ENCODE measurements around the gene DKK3.

Gene DKK3

DNA sequence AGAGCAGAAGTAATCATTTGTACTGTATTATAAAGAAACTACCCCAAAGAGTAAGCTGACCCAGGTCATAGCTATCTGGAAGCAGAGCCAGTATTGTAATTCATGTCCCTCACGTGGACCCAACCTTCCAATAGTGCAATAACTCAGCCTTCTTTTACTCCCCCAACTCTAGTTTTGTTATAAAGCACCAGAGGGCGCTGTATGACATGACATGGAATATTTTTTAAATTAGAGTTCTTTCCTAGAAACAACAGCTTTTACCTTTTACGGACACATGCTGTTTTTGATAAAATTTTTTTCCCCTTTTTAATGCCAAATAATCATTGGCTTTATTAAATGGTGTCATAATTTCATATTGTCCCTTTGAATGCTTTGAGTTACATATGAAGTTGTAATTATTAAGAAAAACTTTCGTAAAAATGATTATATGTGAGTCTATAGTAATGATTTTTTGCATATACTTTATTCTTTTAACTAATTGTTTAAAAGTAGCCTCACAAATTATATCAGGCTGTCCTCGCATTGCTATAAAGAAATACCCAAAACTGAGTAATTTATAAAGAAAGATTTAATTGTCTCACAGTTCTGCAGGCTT is 76.9 kb downstream of the DKK3 start:
- DNase-seq = peak in 1 of 2 donors; percentile 47

DNA sequence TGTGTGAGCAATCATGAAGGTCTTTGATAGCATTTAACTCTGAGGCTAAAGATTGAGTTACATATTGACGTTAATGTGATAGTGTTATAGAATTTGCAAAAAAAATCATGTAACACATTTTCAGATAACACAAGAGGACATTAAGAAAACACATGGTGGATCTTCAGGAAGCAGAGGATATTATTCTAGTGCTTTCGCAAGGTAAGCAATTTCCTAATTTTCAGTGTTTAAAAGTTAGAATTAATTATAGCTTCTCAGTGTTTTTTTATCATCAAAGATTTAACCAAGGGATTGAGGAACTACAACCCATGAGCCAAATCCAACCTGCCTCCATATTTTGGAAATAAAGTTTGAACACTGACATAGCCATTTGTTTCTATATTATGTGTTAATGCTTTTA is 78.5 kb downstream of the DKK3 start:
- DNase-seq = no peak

DNA sequence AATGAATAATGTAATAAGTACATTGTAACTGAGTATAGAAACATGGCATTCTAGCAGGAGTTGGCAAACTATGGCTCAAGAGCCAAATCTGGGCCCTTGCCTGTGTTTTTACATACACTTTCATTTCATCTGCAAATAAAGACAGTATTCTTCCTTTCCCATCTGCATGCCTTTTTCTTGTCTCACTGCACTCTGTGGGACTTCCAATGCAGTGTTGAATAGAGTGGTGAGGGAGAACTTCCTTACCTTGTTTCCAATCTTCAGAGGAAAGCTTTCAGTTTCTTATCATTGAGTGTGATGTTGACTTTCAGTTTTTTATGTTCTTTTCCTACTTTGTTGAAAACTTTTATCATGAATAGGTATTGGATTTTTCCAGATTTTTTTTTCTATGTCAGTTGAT is 84.6 kb downstream of the DKK3 start:
- no peak for DNase-seq

- DNase-seq = no peak
These were observed 91.4 kb downstream of the DKK3 start for GRCh38 chr11:11916981-11917399.

DNA sequence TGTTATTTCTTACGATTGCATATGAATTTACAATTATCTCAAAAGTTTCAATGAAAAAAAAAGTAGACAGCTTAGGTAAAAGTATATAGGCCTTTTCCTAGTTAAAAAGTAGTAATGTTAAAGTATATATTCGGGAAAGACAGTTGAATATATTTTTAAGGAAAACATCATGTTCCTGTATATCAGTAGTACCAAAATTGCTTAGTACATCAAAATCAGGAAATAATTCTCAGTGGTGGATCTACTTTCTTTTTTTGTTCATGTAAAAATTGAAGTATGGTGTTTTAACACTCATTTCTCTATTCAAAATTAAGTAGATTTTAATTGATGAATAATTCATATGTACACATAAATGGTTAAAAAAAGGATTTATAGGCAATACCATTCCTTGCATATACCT is 92.8 kb downstream of the DKK3 start:
- no peak for DNase-seq

GRCh38 chr11:11913395-11913794 is 95.0 kb downstream of the DKK3 start:
- DNase-seq = no peak
